Ascending aorta (tissue), 2 donors: ENCODE results near the gene ZNF804A. TPM values are rescaled to one million over a fixed set of nuclear protein-coding genes. Genes with fewer than 3 reads are reported as not detected.

Source experiments
- DNase-seq, 2 donors: peaks; one replicate each; pipeline ENCODE4 v3.0.0-alpha.2; 2019; ENCODE audit warnings: low spot score in 2 of 2
- H3K27ac ChIP-seq, 2 donors: fragments of 200-600 bp; sonication (generic); one replicate each; pipeline ENCODE4 v1.5.1; 2016 to 2017; ENCODE audit warnings: mild to moderate bottlenecking in 1 of 2
- H3K27me3 ChIP-seq: fragments of 200-600 bp; sonication (generic); one replicate; pipeline ENCODE4 v1.5.1; 2017
- H3K36me3 ChIP-seq, 2 donors: fragments of 200-600 bp; sonication (generic); one replicate each; pipeline ENCODE4 v1.5.1; 2016
- H3K4me1 ChIP-seq, 2 donors: fragments of 200-600 bp; sonication (generic); one replicate each; pipeline ENCODE4 v1.5.1; 2016 to 2017; ENCODE audit warnings: mild to moderate bottlenecking in 1 of 2
- H3K4me3 ChIP-seq, 2 donors: fragments of 200-600 bp; sonication (generic); one replicate each; pipeline ENCODE4 v1.5.1; 2016 to 2017; ENCODE audit warnings: mild to moderate bottlenecking in 1 of 2
- H3K9me3 ChIP-seq, 2 donors: fragments of 200-600 bp; sonication (generic); one replicate each; pipeline ENCODE4 v1.5.1; 2016
- CTCF ChIP-seq, 3 experiments: fragments of 200-600 bp in 2 of 3; fragments of 450-650 bp in 1 of 3; sonication (generic) in 2 of 3; IDR thresholded peaks; one replicate each; pipeline ENCODE4 v1.5.1; 2016 to 2019; ENCODE audit warnings: antibody characterized with exemption in 3 of 3, mild to moderate bottlenecking in 1 of 3, moderate library complexity in 1 of 3
- intact Hi-C: fragments of 100-400 bp; cut with DNase I; formaldehyde crosslinking; loops from one replicate; pipeline ENCODE4 v1.15.1; 2023
- total RNA-seq: library from RNA; depleted of rRNA; stranded (reverse); fragments of >200 nt; gene quantifications from one replicate; pipeline ENCODE4 v1.1.0, GENCODE V29; 2016

The ZNF804A gene
- total RNA-seq, 1 donor from 2014 or later = not detected

GRCh38 chr2:184906709-184907108 is 308.4 kb downstream of the ZNF804A start:
- no peak for TF ChIP-seq CTCF (IDR thresholded peaks at IDR 0.05)
- no peaks in the 10 kb centered on the region for H3K36me3 ChIP-seq
- H3K4me1 ChIP-seq = no peaks in the 10 kb centered on the region
- no peak overlapping the region for H3K4me3 ChIP-seq
- intact Hi-C loops = no loop called here
- no peaks in the 10 kb centered on the region for H3K9me3 ChIP-seq
- no peak for DNase-seq
- no peak overlapping the region for H3K27ac ChIP-seq
- no peaks in the 10 kb centered on the region for H3K27me3 ChIP-seq

GRCh38 chr2:184908966-184909365 is 310.6 kb downstream of the ZNF804A start:
- no peak for TF ChIP-seq CTCF (IDR thresholded peaks at IDR 0.05)
- no peak for DNase-seq
- Histone ChIP-seq H3K4me3 (no peak overlapping the region), H3K4me1 (no peaks in the 10 kb centered on the region), H3K27ac (no peak overlapping the region), H3K9me3 (no peaks in the 10 kb centered on the region), H3K27me3 (no peaks in the 10 kb centered on the region), H3K36me3 (no peaks in the 10 kb centered on the region)
- intact Hi-C loops = no loop called here

- TF ChIP-seq CTCF (IDR thresholded peaks at IDR 0.05) = no peak
- no peak for DNase-seq
- intact Hi-C loops = no loop called here
These were observed 322.2 kb downstream of the ZNF804A start for GRCh38 chr2:184920451-184920965.

GRCh38 chr2:184921676-184922075 is 323.3 kb downstream of the ZNF804A start:
- Histone ChIP-seq H3K4me1 (no peaks in the 10 kb centered on the region), H3K36me3 (no peaks in the 10 kb centered on the region), H3K27ac (no peak overlapping the region), H3K27me3 (no peaks in the 10 kb centered on the region), H3K9me3 (no peaks in the 10 kb centered on the region), H3K4me3 (no peak overlapping the region)
- no peak for DNase-seq
- no peak for TF ChIP-seq CTCF (IDR thresholded peaks at IDR 0.05)
- intact Hi-C loops = no loop called here

More at GRCh38 chr2:184920451-184920965, 322.2 kb downstream of the ZNF804A start:
- Histone ChIP-seq H3K36me3 (no peaks in the 10 kb centered on the region), H3K9me3 (no peaks in the 10 kb centered on the region), H3K4me1 (no peaks in the 10 kb centered on the region), H3K4me3 (no peak overlapping the region), H3K27ac (no peak overlapping the region), H3K27me3 (no peaks in the 10 kb centered on the region)

- no peak for TF ChIP-seq CTCF (IDR thresholded peaks at IDR 0.05)
- no peak overlapping the region for H3K27ac ChIP-seq
These were observed 325.4 kb downstream of the ZNF804A start for GRCh38 chr2:184923751-184924150.

GRCh38 chr2:184927040-184927439 is 328.7 kb downstream of the ZNF804A start:
- Histone ChIP-seq H3K4me1 (no peaks in the 10 kb centered on the region), H3K27ac (no peak overlapping the region), H3K36me3 (no peaks in the 10 kb centered on the region), H3K4me3 (no peak overlapping the region), H3K9me3 (no peaks in the 10 kb centered on the region), H3K27me3 (no peaks in the 10 kb centered on the region)
- intact Hi-C loops = no loop called here
- TF ChIP-seq CTCF (IDR thresholded peaks at IDR 0.05) = no peak
- DNase-seq = no peak

More at GRCh38 chr2:184923751-184924150, 325.4 kb downstream of the ZNF804A start:
- intact Hi-C loops = no loop called here
- H3K4me3 ChIP-seq = no peak overlapping the region
- H3K27me3 ChIP-seq = no peaks in the 10 kb centered on the region
- no peaks in the 10 kb centered on the region for H3K36me3 ChIP-seq
- no peaks in the 10 kb centered on the region for H3K4me1 ChIP-seq
- H3K9me3 ChIP-seq = no peaks in the 10 kb centered on the region
- no peak for DNase-seq
